GM21717 (cell line): ENCODE measurements around the gene UNC50.

Source experiments
- ATAC-seq: cut with Tn5 transposase; IDR thresholded peaks from one replicate; pipeline ENCODE4 v1.9.1; 2021; ENCODE audit warnings: mild to moderate bottlenecking, moderate library complexity; ENCODE audit not compliant: unreplicated experiment

The UNC50 gene

DNA sequence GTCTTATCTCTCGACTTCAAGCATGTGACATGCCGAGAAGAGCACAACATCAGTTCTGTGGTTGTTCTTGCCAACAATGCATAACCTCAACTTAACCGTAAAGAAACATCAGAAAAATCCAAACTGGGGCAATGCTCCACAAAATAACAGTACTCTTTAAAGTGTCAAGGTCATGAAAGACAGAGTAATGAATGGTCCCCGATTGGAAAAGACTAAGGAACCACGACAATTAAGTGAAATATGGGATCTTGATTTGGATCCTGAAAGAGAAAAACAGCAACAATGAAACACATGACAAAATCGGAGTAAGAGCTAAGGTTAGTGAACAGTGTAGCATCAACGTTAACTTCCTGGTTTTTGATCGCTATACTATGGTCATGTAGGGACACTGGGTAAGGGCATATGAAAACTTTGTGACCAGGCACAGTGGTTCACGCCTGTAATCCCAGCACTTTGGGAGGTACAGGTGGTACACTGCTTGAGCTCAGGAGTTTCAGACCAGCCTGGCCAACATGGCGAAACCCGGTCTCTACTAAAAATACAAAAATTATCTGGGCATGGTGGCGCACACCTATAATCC lies 55.2 kb downstream of the UNC50 start:
- no peak for ATAC-seq

DNA sequence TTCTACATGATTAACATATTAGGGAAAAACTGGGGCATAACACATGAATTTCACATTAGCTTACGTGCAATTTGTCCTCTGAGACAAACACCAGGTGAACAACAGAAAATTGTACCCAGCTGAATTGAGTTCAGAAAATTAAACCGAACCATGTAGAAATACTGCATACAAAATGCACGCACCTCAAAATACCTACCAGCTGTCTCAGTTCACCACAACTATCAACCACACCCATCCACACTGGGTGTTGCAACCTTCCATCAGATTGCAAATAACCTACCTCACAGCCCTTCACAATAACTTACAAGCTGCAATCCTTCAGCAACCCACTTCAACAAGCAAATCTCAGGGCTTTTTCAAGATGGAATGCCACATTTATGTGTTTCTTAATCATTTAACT lies 55.9 kb downstream of the UNC50 start:
- ATAC-seq: no peak

DNA sequence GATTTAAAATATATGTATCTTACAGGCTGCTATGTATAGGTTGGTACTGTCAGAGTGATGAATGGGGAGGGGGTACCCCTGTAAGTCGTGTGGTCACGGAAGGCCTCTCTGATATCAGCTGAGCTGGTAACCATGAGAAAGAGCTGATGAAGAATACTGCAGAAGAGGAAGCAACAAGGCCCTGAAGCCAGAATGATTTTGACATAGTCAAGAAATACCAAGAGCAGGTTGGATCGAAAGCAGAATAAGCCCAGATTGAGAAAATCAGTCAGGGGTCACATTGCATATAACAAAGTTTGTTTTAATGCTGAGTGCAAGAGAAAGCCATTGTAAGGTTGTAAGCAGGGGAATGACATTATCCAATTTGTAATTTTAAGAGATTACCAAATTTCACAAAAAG lies 57.3 kb downstream of the UNC50 start:
- no peak for ATAC-seq
